ENCODE data around the gene MUSK. TPM values are rescaled to one million over a fixed set of nuclear protein-coding genes. Genes with fewer than 3 reads are reported as not detected.

The MUSK gene
- total RNA-seq, 4 donors from 2014 or later = 1.5 to 7.9 (median 5.4) TPM

- no peaks in the 10 kb centered on the region for H3K4me1 ChIP-seq
- H3K9me3 ChIP-seq = no peaks in the 10 kb centered on the region
- intact Hi-C loops (cut with DNase I) = no loop called here
- no peak for DNase-seq (ENCODE audit: extremely low spot score)
- WGBS = 51% methylated on average over 2 of the region's 2 CpGs
- no peak for TF ChIP-seq POLR2A (IDR thresholded peaks at IDR 0.05; ENCODE audit: low read depth)
- no peak for TF ChIP-seq POLR2AphosphoS5 (IDR thresholded peaks at IDR 0.05)
- TF ChIP-seq CTCF (IDR thresholded peaks at IDR 0.05) = no peak
- no peak for TF ChIP-seq EP300 (IDR thresholded peaks at IDR 0.05)
- no peak overlapping the region for H3K27ac ChIP-seq (replicated peaks in 1 of 4)
- H3K36me3 ChIP-seq = no peaks in the 10 kb centered on the region
- H3K27me3 ChIP-seq = no peaks in the 10 kb centered on the region
- no peak overlapping the region for H3K4me3 ChIP-seq
Measured at GRCh38 chr9:110768886-110769285, 100.3 kb downstream of the MUSK start.

GRCh38 chr9:110769667-110770066, 101.1 kb downstream of the MUSK start:
- no peak for DNase-seq (ENCODE audit: extremely low spot score)
- Histone ChIP-seq H3K4me3 (no peak overlapping the region), H3K36me3 (no peaks in the 10 kb centered on the region), H3K27me3 (no peaks in the 10 kb centered on the region), H3K4me1 (no peaks in the 10 kb centered on the region), H3K27ac (replicated peaks in 1 of 4) (no peak overlapping the region), H3K9me3 (no peaks in the 10 kb centered on the region)
- TF ChIP-seq POLR2A (IDR thresholded peaks at IDR 0.05; ENCODE audit: low read depth) (no peak), EP300 (IDR thresholded peaks at IDR 0.05) (no peak), CTCF (IDR thresholded peaks at IDR 0.05) (no peak), POLR2AphosphoS5 (IDR thresholded peaks at IDR 0.05) (no peak)
- WGBS = 51% methylated on average over 3 of the region's 3 CpGs
- intact Hi-C loops (cut with DNase I) = no loop called here

DNA sequence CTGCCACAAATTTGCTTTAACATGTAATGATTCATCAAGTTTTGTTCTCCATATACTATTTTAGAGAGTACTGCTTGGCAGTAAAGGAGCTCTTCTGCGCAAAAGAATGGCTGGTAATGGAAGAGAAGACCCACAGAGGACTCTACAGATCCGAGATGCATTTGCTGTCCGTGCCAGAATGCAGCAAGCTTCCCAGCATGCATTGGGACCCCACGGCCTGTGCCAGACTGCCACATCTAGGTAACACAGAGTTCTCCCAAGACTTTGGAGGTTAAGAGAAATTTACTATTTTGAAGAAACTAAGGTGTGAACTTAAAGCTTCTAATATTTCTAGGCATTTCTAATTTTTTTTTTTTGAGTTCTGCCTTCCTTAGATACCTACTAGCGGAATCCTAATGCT, 107.1 kb downstream of the MUSK start:
- H3K36me3 ChIP-seq = no peaks in the 10 kb centered on the region
- H3K27ac ChIP-seq (replicated peaks in 1 of 4) = no peak overlapping the region
- intact Hi-C loops (cut with DNase I) = no loop called here
- H3K27me3 ChIP-seq = no peaks in the 10 kb centered on the region
- H3K9me3 ChIP-seq = no peaks in the 10 kb centered on the region
- DNase-seq (ENCODE audit: extremely low spot score) = no peak
- 88% methylated on average over 5 of the region's 5 CpGs for WGBS
- H3K4me1 ChIP-seq = peaks cover 0 to 5% (median 0%) of the 10 kb centered on the region in 4 donors
- no peak for TF ChIP-seq CTCF (IDR thresholded peaks at IDR 0.05)
- no peak for TF ChIP-seq POLR2AphosphoS5 (IDR thresholded peaks at IDR 0.05)
- no peak for TF ChIP-seq EP300 (IDR thresholded peaks at IDR 0.05)
- TF ChIP-seq POLR2A (IDR thresholded peaks at IDR 0.05; ENCODE audit: low read depth) = no peak
- H3K4me3 ChIP-seq = no peak overlapping the region

DNA sequence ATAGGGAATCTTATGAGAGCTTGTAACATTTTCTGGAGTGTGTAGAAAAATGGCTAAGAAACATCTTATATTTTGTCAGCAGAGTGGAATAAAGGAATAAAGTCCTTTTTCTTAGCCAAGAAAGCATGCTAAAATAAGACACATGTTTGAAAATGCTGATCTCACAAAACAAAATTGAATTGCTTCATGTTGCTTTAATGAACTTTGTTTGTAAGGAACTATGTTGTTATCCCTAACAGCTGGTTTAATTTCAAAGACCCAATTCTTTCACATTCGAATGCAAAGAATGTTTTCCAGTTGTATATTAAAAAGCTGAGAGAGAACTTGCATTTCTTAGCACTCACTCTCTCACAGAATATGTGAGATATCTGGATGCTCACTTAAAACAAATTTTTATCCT, 107.6 kb downstream of the MUSK start:
- no peak for DNase-seq (ENCODE audit: extremely low spot score)
- Histone ChIP-seq H3K9me3 (no peaks in the 10 kb centered on the region), H3K27ac (replicated peaks in 1 of 4) (no peak overlapping the region), H3K36me3 (no peaks in the 10 kb centered on the region), H3K4me3 (no peak overlapping the region), H3K27me3 (no peaks in the 10 kb centered on the region), H3K4me1 (peaks cover 0 to 5% (median 0%) of the 10 kb centered on the region in 4 donors)
- WGBS = 69% methylated on average over 1 of the region's 1 CpG
- intact Hi-C loops (cut with DNase I) = no loop called here
- TF ChIP-seq EP300 (IDR thresholded peaks at IDR 0.05) (no peak), CTCF (IDR thresholded peaks at IDR 0.05) (no peak), POLR2A (IDR thresholded peaks at IDR 0.05; ENCODE audit: low read depth) (no peak), POLR2AphosphoS5 (IDR thresholded peaks at IDR 0.05) (no peak)

DNA sequence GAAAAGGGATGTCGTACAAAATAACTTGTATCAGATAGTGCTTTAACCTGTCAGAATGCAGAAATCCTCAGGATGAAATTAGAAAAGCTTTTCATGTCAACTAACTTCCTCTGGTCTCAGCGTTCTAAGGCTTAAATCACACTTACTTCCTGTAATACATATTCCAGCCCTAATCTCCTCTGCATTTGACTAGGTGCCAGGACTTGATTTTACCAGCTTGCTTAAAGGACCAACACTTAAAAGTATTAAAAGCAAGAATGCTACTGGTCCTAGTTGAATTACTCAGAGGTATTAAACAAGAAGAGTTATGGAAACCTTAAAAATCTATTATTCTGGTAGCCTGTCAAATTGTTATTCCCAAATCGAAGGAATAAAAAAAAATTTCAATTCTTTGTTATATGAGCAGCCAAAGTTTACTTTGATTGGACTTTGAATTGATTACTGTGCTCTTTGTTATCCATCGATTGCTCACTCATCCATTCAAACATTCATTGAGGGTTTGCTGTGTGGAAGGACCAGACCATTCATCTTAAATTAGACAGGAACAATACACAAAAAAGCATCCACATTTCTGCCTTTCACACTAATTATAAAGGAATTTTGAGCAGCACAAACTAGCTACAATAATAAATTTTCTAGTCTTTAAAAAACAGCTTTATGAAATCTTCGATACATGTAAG, 108.7 kb downstream of the MUSK start:
- TF ChIP-seq CTCF (IDR thresholded peaks at IDR 0.05) (no peak), POLR2AphosphoS5 (IDR thresholded peaks at IDR 0.05) (no peak), POLR2A (IDR thresholded peaks at IDR 0.05; ENCODE audit: low read depth) (no peak), EP300 (IDR thresholded peaks at IDR 0.05) (no peak)
- WGBS = 51% methylated on average over 5 of the region's 5 CpGs
- no peak overlapping the region for H3K27ac ChIP-seq (replicated peaks in 1 of 4)
- no peaks in the 10 kb centered on the region for H3K9me3 ChIP-seq
- intact Hi-C loops (cut with DNase I) = no loop called here
- no peaks in the 10 kb centered on the region for H3K36me3 ChIP-seq
- H3K4me1 ChIP-seq = peaks cover 0 to 5% (median 0%) of the 10 kb centered on the region in 4 donors
- DNase-seq (ENCODE audit: extremely low spot score) = no peak
- no peaks in the 10 kb centered on the region for H3K27me3 ChIP-seq
- H3K4me3 ChIP-seq = no peak overlapping the region

All from esophagus muscularis mucosa (tissue), 4 donors.